Testis (tissue), 2 donors: Measurements from ENCODE around the gene PLAGL1.

ENCODE experiments used
- POLR2A ChIP-seq: fragments of 450-650 bp; IDR thresholded peaks from one replicate; pipeline ENCODE4 v1.6.1; 2017; ENCODE audit warnings: antibody characterized with exemption, mild to moderate bottlenecking, moderate library complexity
- TF ChIP-seq, protein P1 (sequence below), 3 experiments: fragments of 450-650 bp in 2 of 3; fragments of 200-600 bp in 1 of 3; sonication (generic) in 1 of 3; IDR thresholded peaks; one replicate each; pipeline ENCODE4 v1.5.1; 2016 to 2019; ENCODE audit warnings: antibody characterized with exemption in 3 of 3, mild to moderate bottlenecking in 2 of 3, moderate library complexity in 1 of 3

DNA sequence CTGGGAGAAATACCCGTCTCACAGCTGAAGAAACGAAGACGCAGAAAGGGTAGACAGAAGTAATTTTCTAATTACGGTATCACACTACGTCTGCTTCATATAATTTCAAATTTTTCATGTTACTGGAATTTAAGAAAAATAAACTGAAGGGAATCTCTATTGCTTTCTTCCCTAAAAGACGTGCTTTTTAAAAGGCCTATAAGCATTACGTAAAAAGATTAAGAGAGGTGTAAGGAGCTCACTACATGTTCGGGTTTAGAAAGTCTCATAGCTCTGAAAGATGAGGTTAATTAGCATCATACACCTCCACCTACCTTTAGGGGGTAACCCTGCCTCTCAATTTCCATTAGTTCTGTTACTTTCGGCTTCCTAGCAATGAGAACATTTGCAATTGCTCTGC, 787 bp upstream of the PLAGL1 start:
- TF ChIP-seq, protein P1, sequence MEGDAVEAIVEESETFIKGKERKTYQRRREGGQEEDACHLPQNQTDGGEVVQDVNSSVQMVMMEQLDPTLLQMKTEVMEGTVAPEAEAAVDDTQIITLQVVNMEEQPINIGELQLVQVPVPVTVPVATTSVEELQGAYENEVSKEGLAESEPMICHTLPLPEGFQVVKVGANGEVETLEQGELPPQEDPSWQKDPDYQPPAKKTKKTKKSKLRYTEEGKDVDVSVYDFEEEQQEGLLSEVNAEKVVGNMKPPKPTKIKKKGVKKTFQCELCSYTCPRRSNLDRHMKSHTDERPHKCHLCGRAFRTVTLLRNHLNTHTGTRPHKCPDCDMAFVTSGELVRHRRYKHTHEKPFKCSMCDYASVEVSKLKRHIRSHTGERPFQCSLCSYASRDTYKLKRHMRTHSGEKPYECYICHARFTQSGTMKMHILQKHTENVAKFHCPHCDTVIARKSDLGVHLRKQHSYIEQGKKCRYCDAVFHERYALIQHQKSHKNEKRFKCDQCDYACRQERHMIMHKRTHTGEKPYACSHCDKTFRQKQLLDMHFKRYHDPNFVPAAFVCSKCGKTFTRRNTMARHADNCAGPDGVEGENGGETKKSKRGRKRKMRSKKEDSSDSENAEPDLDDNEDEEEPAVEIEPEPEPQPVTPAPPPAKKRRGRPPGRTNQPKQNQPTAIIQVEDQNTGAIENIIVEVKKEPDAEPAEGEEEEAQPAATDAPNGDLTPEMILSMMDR (IDR thresholded peaks at IDR 0.05), result no peak
- no peak for TF ChIP-seq POLR2A
